Left forelimb (tissue), 1 donor: ENCODE results near the gene TUBGCP5.
"Not testable (repeated sequence)": the region's sequence is repeated elsewhere in the genome, so short reads cannot be mapped to it uniquely, and the experiment has no call there.

ENCODE experiments used
- DNase-seq: peaks from one replicate; pipeline ENCODE4 v3.0.0-alpha.2; 2018; ENCODE audit warnings: low spot score

The TUBGCP5 gene

GRCh38 chr15:23039143-23039916, at the start of gene TUBGCP5:
Gene TUBGCP5, minus strand, starts transcription at chr15:23039569. Its CDS starts 26 bp downstream, at chr15:23039543.
- DNase-seq = peak; percentile 98

DNA sequence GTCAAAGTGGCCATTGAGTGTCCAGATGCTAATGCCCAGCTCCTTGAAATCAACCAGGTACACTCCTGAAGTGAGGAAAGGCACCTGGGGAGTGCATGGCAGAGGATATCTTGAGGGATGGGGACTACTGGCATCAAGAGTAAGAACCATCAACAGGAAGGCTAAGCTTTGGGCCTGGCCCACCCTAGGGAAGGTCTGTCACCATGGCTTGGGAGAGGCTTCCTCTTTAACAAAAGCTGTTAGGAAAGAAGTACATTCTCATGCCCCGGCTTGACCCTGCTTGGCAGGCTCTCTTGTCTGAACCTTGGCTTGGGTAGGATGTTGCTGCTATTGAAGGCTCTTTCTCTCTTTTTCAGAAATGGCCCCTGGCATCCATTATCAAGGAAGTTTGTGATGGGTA, 43.7 kb upstream of the TUBGCP5 start:
- no peak for DNase-seq

GRCh38 chr15:23081996-23082737, 42.8 kb upstream of the TUBGCP5 start:
- not testable (repeated sequence) for DNase-seq

- DNase-seq = no peak
Measured at GRCh38 chr15:23081271-23081670, 41.9 kb upstream of the TUBGCP5 start.

DNA sequence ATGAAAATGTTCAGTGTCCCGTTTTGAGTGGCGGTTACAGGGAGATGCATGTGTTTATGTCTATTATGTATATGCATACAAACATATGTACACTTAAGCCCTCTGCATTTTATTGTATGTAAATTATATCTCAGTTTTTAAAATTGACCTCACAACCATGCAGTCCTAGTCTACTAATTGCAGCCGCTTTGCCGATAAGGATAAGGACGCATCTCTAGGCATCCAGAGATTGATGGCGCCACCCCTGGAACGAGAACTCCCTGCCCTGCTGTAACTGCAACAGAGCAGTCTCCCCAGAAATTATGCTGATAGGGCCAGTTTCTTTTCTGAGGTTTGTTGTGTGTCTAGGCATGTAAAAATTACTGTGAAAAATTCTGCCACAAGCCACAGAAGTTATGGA, 40.4 kb upstream of the TUBGCP5 start:
- no peak for DNase-seq

GRCh38 chr15:23075927-23076326, 36.6 kb upstream of the TUBGCP5 start:
- DNase-seq = no peak

DNA sequence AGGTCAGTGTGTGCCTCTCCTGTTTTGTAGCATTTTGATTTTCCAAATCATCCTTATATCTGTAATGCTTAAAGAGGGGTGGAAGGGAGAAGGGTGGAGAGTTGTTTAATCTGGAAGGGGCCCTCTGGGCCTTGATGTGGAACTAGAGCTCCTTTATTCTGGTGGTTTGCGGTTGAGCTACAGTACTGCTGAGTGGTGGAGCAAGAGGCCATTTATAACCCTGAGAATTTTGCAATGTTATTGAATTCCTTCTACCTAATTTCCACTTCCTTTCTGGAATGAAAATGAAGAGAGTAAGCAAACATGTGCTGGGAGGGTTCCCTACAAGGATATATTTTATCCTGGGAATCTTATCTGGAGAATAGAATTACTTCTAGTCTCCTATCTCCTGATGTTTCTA, 35.3 kb upstream of the TUBGCP5 start:
- no peak for DNase-seq

- DNase-seq = no peak
Measured at GRCh38 chr15:23073890-23074646, 34.7 kb upstream of the TUBGCP5 start.

DNA sequence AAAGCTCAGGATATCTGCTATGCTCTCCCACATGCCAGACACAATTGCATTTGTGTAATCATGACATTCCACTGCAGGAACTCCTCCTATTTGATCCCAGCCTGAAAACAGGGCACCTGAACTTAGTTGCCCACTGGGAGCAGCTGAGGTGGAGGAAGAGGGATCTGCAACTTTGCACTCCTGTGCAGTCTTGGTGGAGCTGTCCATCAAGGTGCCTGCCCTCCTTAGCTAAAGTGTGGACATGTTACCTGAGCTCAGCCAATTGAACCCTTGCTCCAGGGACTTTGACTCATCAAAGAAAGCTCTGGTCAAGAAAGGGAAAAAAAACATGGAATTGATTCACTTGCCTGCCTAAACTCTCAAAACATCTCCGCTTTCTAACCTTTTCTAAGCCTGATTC, 33.3 kb upstream of the TUBGCP5 start:
- no peak for DNase-seq

- DNase-seq = no peak
Measured at GRCh38 chr15:23069496-23070166, 30.3 kb upstream of the TUBGCP5 start.

GRCh38 chr15:23067416-23067815, 28.0 kb upstream of the TUBGCP5 start:
- no peak for DNase-seq

DNA sequence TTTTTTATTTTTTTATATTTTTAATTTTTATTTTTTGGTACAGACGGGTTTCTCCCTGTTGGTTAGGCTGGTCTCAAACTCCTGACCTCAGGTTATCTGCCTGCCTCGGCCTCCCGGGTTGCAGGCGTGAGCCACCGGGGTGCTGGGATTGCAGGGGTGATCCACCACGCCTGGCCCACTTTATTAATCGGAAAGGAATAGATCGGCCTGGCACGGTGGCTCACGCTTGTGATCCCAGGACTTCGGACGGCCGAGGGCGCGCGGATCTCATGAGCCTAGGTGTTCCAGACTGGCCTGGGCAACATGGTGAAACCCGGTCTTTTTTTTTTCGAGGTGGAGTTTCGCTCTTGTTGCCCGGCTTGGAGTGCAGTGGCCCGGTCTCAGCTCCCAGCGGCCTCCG, 26.5 kb upstream of the TUBGCP5 start:
- DNase-seq = no peak

DNA sequence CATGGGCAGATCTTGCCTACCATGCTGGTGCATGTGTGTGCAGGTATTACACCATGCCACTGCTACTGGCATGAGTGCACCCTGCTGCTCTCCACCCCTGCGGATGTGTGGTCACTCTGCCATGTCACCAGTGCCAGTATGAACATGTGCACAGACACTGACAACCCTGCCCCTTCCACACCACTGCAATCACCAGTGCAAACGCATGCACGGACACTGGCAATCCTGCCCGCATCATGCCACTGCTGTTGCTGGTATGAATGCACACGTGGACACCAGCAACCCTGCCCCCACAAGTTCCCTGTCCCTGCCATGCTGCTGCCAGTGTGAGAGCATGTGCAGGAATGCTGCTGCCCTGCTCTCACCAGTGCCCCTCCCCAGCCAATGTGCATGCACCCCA, 24.8 kb upstream of the TUBGCP5 start:
- no peak for DNase-seq

DNA sequence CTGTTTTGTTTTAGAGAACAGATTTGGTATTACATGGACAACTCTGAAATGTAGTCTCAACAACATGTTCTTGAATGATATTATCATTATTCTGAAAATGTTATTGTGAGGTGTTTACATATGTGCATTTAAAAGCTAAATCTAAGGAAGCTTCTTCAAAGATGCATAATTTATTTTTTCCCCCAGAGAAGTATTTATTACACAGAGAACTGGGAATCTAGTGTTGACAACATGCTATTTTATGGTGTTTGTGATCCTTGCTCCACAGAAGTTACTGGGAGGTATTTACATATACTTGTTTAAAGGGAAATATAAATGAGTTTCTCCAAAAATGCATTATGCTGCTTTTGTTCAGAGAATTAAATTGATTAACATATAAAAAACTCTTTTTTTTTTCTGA, 18.3 kb upstream of the TUBGCP5 start:
- no peak for DNase-seq

- DNase-seq = no peak
Measured at GRCh38 chr15:23055316-23055715, 15.9 kb upstream of the TUBGCP5 start.

- no peak for DNase-seq
Measured at GRCh38 chr15:23052522-23052921, 13.2 kb upstream of the TUBGCP5 start.

DNA sequence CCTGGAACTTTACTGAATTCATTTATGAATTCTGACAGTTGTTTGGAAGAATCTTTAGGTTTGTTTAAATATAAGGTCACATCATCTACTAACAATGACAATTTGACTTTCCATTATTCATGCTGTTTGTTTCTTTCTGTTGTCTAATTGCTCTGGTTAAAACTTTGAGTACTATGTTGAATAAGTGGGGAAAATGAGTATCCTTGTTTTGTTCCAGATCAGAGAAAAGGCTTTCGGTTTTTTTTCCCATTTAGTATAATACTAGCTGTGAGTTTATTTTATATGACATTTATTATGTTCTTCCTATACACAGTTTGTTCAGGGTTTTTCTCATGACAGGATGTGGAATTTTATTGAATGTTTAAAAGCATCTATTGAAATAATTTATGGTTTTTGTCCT, 11.3 kb upstream of the TUBGCP5 start:
- DNase-seq = no peak

- DNase-seq = no peak
Measured at GRCh38 chr15:23049984-23050628, 10.7 kb upstream of the TUBGCP5 start.

GRCh38 chr15:23048572-23049282, 9.4 kb upstream of the TUBGCP5 start:
- DNase-seq = not testable (repeated sequence)

DNA sequence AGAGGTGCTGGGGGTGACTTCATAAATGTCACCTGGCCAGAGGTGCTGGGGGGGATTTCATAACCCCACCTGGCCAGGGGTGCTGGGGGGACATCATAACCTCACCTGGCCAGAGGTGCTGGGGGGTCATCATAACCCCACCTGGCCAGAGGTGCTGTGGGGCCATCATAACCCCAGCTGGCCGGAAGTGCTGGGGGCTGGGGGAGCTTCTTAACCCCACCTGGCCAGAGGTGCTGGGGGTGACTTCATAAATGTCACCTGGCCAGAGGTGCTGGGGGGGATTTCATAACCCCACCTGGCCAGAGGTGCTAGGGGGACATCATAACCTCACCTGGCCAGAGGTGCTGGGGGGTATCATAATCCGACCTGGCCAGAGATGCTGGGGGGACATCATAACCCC, 4.6 kb upstream of the TUBGCP5 start:
- DNase-seq = not testable (repeated sequence)

DNA sequence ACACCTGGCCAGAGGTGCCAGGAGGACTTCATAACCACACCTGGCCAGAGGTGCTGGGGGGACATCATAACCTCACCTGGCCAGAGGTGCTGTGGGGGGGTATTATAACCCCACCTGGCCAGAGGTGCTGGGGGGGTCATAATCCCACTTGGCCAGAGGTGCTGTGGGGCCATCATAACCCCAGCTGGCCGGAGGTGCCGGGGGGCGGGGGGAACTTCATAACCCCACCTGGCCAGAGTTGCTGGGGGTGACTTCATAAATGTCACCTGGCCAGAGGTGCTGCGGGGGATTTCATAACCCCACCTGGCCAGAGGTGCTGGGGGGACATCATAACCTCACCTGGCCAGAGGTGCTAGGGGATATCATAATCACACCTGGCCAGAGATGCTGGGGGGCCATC, 4.2 kb upstream of the TUBGCP5 start:
- DNase-seq = not testable (repeated sequence)
